Loucy (cell line): Measurements from ENCODE around the gene ZFAND2B.
A peak's percentile ranks its signal among the peaks of the same experiment; 100 is the strongest.

ENCODE experiments used
- H2AFZ ChIP-seq: fragments of 200-600 bp; sonication (generic); 2 replicates; pipeline ENCODE4 v1.6.0; 2016; ENCODE audit warnings: antibody characterized with exemption, mild to moderate bottlenecking, low read length, moderate library complexity
- H3F3A ChIP-seq: fragments of 200-600 bp; 2 replicates; pipeline ENCODE4 v1.6.0; 2016; ENCODE audit warnings: antibody characterized with exemption, low read depth, mild to moderate bottlenecking
- H3K27me3 ChIP-seq: fragments of 200-600 bp; sonication (generic); 2 replicates; pipeline ENCODE4 v1.6.1; 2014; ENCODE audit warnings: low read length, mild to moderate bottlenecking; ENCODE audit not compliant: insufficient read depth, poor library complexity, severe bottlenecking
- H3K36me3 ChIP-seq: fragments of 200-600 bp; sonication (generic); 2 replicates; pipeline ENCODE4 v1.6.1; 2016; ENCODE audit warnings: low read length; ENCODE audit not compliant: insufficient read depth
- H3K4me1 ChIP-seq: fragments of 200-600 bp; sonication (generic); 2 replicates; pipeline ENCODE4 v1.5.1; 2014; ENCODE audit warnings: low read length, mild to moderate bottlenecking; ENCODE audit not compliant: insufficient read depth, poor library complexity, severe bottlenecking
- H3K4me2 ChIP-seq: fragments of 200-600 bp; sonication (generic); 2 replicates; pipeline ENCODE4 v1.6.0; 2014; ENCODE audit warnings: antibody characterized with exemption, low read length, low read depth, mild to moderate bottlenecking; ENCODE audit not compliant: poor library complexity, severe bottlenecking
- H3K4me3 ChIP-seq: fragments of 200-600 bp; sonication (generic); 2 replicates; pipeline ENCODE4 v1.5.1; 2014; ENCODE audit warnings: low read length, mild to moderate bottlenecking, mixed read lengths; ENCODE audit not compliant: poor library complexity, severe bottlenecking
- H3K79me2 ChIP-seq: fragments of 200-600 bp; sonication (generic); 2 replicates; pipeline ENCODE4 v1.6.1; 2014; ENCODE audit warnings: low read length; ENCODE audit not compliant: insufficient read depth
- H3K9ac ChIP-seq: fragments of 200-600 bp; sonication (generic); 2 replicates; pipeline ENCODE4 v1.6.0; 2014; ENCODE audit warnings: mild to moderate bottlenecking, low read depth, low read length, moderate library complexity; ENCODE audit not compliant: poor library complexity, severe bottlenecking
- H3K9me2 ChIP-seq: fragments of 200-600 bp; sonication (generic); replicated peaks from 2 replicates; pipeline ENCODE4 v1.6.1; 2016; ENCODE audit warnings: low read depth, low read length, mixed read lengths
- H3K9me3 ChIP-seq: fragments of 200-600 bp; sonication (generic); 2 replicates; pipeline ENCODE4 v1.6.1; 2014; ENCODE audit warnings: mild to moderate bottlenecking, antibody characterized with exemption, low read length, low read depth; ENCODE audit not compliant: insufficient read depth
- H4K20me1 ChIP-seq: fragments of 200-600 bp; sonication (generic); 2 replicates; pipeline ENCODE4 v1.6.0; 2014; ENCODE audit warnings: antibody characterized with exemption, low read length, mild to moderate bottlenecking; ENCODE audit not compliant: insufficient read depth, poor library complexity, severe bottlenecking
- EZH2phosphoT487 ChIP-seq: fragments of 200-600 bp; IDR thresholded peaks from 2 replicates; pipeline ENCODE4 v1.6.1; 2018; ENCODE audit warnings: antibody characterized with exemption, mild to moderate bottlenecking, moderate library complexity, borderline replicate concordance
- TF ChIP-seq, protein P1 (sequence below): fragments of 200-600 bp; sonication (generic); conservative IDR thresholded peaks from 2 replicates; pipeline ENCODE4 v1.5.1; 2014; ENCODE audit warnings: mild to moderate bottlenecking, antibody characterized with exemption, low read length

Gene ZFAND2B, protein sequence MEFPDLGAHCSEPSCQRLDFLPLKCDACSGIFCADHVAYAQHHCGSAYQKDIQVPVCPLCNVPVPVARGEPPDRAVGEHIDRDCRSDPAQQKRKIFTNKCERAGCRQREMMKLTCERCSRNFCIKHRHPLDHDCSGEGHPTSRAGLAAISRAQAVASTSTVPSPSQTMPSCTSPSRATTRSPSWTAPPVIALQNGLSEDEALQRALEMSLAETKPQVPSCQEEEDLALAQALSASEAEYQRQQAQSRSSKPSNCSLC

DNA sequence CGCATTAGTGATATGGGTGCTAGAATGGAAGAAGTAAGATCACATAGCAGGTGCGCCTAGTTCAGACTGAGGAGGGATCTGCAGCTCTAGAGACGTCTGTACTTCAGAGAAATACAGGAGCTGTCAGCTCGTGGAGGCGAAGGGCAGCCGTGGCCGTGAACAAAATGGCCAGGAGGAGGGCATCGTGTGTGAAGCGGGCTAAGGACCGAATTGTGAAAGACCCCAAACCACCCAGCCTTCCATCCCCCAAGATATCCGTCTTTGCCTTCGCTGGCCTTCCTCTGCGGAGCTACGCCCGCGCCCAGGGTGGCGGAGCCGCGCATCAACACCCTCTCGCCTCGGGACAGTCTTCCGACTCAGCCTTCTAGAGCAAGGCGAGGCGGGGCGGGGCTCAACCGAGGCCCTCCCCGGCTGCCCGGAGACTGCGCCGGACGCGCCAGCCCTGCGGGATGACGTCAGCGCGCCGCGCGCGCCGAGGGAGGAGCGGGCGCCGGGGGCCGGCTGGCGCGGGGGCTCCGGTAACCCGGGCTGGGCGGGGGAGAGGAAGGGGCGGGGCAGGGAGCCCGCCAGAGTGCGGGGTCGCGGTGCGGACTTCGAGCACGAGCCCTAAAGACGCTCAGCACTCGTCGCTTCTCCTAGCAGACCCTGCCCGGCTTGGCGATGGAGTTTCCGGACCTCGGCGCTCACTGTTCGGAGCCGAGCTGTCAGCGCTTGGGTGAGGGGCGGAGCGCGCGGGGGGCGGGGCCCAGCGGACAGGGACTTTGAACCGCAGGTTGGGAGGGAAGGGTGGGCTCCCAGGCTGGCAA lies at the start of gene ZFAND2B:
Gene ZFAND2B, plus strand, starts transcription at position 455 of the 806 bp plus-strand sequence. Its CDS starts 206 bp downstream, at position 661.
- H3K9me2 ChIP-seq = no peaks in the 10 kb centered on the region
- TF ChIP-seq EZH2phosphoT487 = no peak
- TF ChIP-seq, protein P1, sequence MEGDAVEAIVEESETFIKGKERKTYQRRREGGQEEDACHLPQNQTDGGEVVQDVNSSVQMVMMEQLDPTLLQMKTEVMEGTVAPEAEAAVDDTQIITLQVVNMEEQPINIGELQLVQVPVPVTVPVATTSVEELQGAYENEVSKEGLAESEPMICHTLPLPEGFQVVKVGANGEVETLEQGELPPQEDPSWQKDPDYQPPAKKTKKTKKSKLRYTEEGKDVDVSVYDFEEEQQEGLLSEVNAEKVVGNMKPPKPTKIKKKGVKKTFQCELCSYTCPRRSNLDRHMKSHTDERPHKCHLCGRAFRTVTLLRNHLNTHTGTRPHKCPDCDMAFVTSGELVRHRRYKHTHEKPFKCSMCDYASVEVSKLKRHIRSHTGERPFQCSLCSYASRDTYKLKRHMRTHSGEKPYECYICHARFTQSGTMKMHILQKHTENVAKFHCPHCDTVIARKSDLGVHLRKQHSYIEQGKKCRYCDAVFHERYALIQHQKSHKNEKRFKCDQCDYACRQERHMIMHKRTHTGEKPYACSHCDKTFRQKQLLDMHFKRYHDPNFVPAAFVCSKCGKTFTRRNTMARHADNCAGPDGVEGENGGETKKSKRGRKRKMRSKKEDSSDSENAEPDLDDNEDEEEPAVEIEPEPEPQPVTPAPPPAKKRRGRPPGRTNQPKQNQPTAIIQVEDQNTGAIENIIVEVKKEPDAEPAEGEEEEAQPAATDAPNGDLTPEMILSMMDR = no peak
- peaks cover 4% of the 10 kb centered on the region for H4K20me1 ChIP-seq
- H3K4me1 ChIP-seq = peaks cover 18% of the 10 kb centered on the region
- H3K27me3 ChIP-seq = no peaks in the 10 kb centered on the region
- peaks cover 8% of the 10 kb centered on the region; the same call in 1 of the 2 replicates for H3K9me3 ChIP-seq
- peak within 1 kb of the TSS; percentile 93 for H2AFZ ChIP-seq
- H3K79me2 ChIP-seq = peaks cover 9% of the 10 kb centered on the region; the same call in 1 of the 2 replicates
- 0 out of 2 replicates have a peak, but pooled peaks cover 5% of the 10 kb centered on the region for H3F3A ChIP-seq
- H3K36me3 ChIP-seq = no peaks in the 10 kb centered on the region
- peak within 1 kb of the TSS; percentile 90 for H3K4me3 ChIP-seq
- peak within 1 kb of the TSS; percentile 100 for H3K4me2 ChIP-seq
- H3K9ac ChIP-seq = peak within 1 kb of the TSS; percentile 87

DNA sequence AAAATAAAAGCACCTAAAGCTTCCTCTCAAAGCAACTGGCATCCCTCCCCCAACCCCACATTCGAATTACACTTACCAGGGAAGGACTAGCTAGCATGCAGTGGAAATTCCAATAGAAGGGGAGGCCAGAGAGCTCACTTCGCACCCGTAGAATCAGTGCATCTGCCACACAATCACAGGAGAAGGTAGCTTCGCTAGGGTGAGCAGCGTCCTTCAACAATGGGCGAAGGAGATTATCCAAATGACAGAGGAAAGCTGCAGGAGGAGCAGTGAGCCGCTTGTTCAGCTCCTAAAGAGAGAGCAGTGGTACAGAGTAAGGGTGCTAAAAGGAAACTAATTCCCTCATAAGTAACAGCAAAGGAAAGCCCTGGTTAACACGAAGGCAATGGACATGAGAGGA lies 49.2 kb upstream of the ZFAND2B start:
- no peak overlapping the region for H2AFZ ChIP-seq
- H4K20me1 ChIP-seq = peaks cover 2% of the 10 kb centered on the region
- H3K9me3 ChIP-seq = no peaks in the 10 kb centered on the region
- no peak overlapping the region for H3K4me2 ChIP-seq
- H3K27me3 ChIP-seq = no peaks in the 10 kb centered on the region
- no peak overlapping the region for H3K4me3 ChIP-seq
- no peaks in the 10 kb centered on the region for H3K36me3 ChIP-seq
- no peak for TF ChIP-seq EZH2phosphoT487
- TF ChIP-seq, protein P1 = no peak
- H3K9me2 ChIP-seq = no peaks in the 10 kb centered on the region
- H3F3A ChIP-seq = no peaks in the 10 kb centered on the region
- H3K79me2 ChIP-seq = no peaks in the 10 kb centered on the region
- no peak overlapping the region for H3K9ac ChIP-seq
- peaks cover 23% of the 10 kb centered on the region for H3K4me1 ChIP-seq

DNA sequence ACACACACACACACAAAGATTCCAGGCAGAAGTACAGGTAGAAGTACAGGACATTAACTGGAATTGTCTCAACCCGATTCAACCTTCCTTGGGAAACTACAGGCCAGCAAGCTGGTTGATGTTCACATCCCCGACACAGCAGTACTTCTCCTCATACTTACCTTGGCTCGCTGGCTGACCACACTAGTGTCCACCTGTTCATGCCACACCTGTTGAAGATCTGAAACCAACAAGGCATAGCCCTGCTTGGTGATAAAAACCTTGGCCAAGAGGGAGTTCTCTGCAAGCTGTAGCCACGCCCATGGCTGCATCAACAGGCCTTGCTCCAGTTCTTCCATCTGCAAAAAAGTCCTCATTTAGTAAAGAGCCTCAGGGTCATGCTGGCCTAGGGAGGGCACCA lies 48.6 kb upstream of the ZFAND2B start:
- Histone ChIP-seq H3K4me2 (no peak overlapping the region), H3K4me1 (peaks cover 23% of the 10 kb centered on the region), H3K9ac (no peak overlapping the region), H4K20me1 (peaks cover 2% of the 10 kb centered on the region), H3K9me2 (no peaks in the 10 kb centered on the region), H3K27me3 (no peaks in the 10 kb centered on the region), H3K9me3 (no peaks in the 10 kb centered on the region), H3K4me3 (no peak overlapping the region), H3K36me3 (no peaks in the 10 kb centered on the region), H3F3A (no peaks in the 10 kb centered on the region), H3K79me2 (no peaks in the 10 kb centered on the region), H2AFZ (no peak overlapping the region)
- TF ChIP-seq, protein P1 = no peak
- TF ChIP-seq EZH2phosphoT487 = no peak
